RWPE1 (cell line): ENCODE results near the gene SLIT3.

Experiments
- CTCF ChIA-PET: fragments of 350-600 bp; sonication (Branson Sonifier 250); formaldehyde crosslinking; extraction: SDS; loops from one replicate; lab custom pipeline; 2021; lab: Yijun Ruan, JAX
- POLR2A ChIA-PET: fragments of 400-600 bp; formaldehyde crosslinking; extraction: SDS; loops from one replicate; lab custom pipeline; 2020; ENCODE audit warnings: antibody characterized with exemption; ENCODE audit not compliant: low non-redundant PET; lab: Yijun Ruan, JAX
- DNase-seq: peaks from one replicate; pipeline ENCODE4 v3.0.0; 2012; ENCODE audit warnings: low spot score
- H3K27ac ChIP-seq: fragments of 450-650 bp; 2 replicates; pipeline ENCODE4 v1.5.1; 2017
- CTCF ChIP-seq: fragments of 450-650 bp; conservative IDR thresholded peaks from 2 replicates; pipeline ENCODE4 v1.5.1; 2017; ENCODE audit warnings: low read depth, mild to moderate bottlenecking

SLIT3 gene

GRCh38 chr5:168974082-168974481, 326.9 kb downstream of the SLIT3 start:
- TF ChIP-seq CTCF = no peak
- POLR2A ChIA-PET = no interaction called here
- H3K27ac ChIP-seq = no peak overlapping the region
- CTCF ChIA-PET = interaction anchor here (0.5 to 0.6 kb wide), 2 partner anchors 83 to 488 kb away, joined by 3 read pairs; no protein-coding TSS in a partner anchor
- no peak for DNase-seq

GRCh38 chr5:168972731-168973130, 328.2 kb downstream of the SLIT3 start:
- CTCF ChIA-PET = interaction anchor here (0.7 kb wide), 1 partner anchor 309 kb away, joined by 3 read pairs; no protein-coding TSS in a partner anchor
- POLR2A ChIA-PET = no interaction called here
- no peak overlapping the region for H3K27ac ChIP-seq
- TF ChIP-seq CTCF = no peak
- no peak for DNase-seq

GRCh38 chr5:168971100-168971499, 329.8 kb downstream of the SLIT3 start:
- no peak overlapping the region for H3K27ac ChIP-seq
- ChIA-PET POLR2A (no interaction called here), CTCF (interaction anchor here (0.6 kb wide), 1 partner anchor 682 kb away, joined by 4 read pairs; no protein-coding TSS in a partner anchor)
- TF ChIP-seq CTCF = no peak
- no peak for DNase-seq

- CTCF ChIA-PET = no interaction called here
Observed at GRCh38 chr5:168969326-168969886, 331.5 kb downstream of the SLIT3 start.

GRCh38 chr5:168967882-168968620, 332.9 kb downstream of the SLIT3 start:
- ChIA-PET CTCF (interaction anchor here (0.9 kb wide), 1 partner anchor 19 kb away, joined by 3 read pairs; no protein-coding TSS in a partner anchor), POLR2A (no interaction called here)
- no peak for TF ChIP-seq CTCF
- no peak overlapping the region for H3K27ac ChIP-seq
- no peak for DNase-seq

More at GRCh38 chr5:168969326-168969886, 331.5 kb downstream of the SLIT3 start:
- DNase-seq = no peak
- no peak for TF ChIP-seq CTCF
- POLR2A ChIA-PET = no interaction called here
- H3K27ac ChIP-seq = no peak overlapping the region

GRCh38 chr5:168965638-168966037, 335.3 kb downstream of the SLIT3 start:
- H3K27ac ChIP-seq = no peak overlapping the region
- no peak for TF ChIP-seq CTCF
- DNase-seq = no peak
- CTCF ChIA-PET = no interaction called here
- POLR2A ChIA-PET = no interaction called here
